Endothelial cell of umbilical vein (primary cell): ENCODE results near the gene PRKCSH. TPM values are rescaled to one million over a fixed set of nuclear protein-coding genes. Genes with fewer than 3 reads are reported as not detected.

Source experiments
- BruUV-seq: library from RNA; stranded (reverse); fragments of 400-500 nt; replicated peaks from 2 replicates; lab custom pipeline; 2021; lab: Mats Ljungman, UMichigan
- CTCF ChIA-PET: fragments of 300-600, 350-600 bp; sonication (Branson Sonifier 250); formaldehyde crosslinking; loops from one replicate; lab custom pipeline; 2021; ENCODE audit warnings: antibody characterized with exemption, inconsistent platforms; lab: Charles Lee
- POLR2A ChIA-PET: fragments of 300-600, 350-600 bp; sonication (Branson Sonifier 250); formaldehyde crosslinking; loops from one replicate; lab custom pipeline; 2021; ENCODE audit warnings: antibody characterized with exemption, inconsistent platforms; lab: Charles Lee
- DNase-seq: peaks from one replicate; pipeline ENCODE4 v3.0.0-alpha.2; 2011; ENCODE audit warnings: low read depth, low spot score
- FAIRE-seq: peaks from 2 replicates; lab custom pipeline; 2011; peaks lifted over from hg19 to GRCh38; lab: Jason Lieb, UNC
- H2AFZ ChIP-seq: 2 replicates; pipeline ENCODE4 v1.6.0; 2012; ENCODE audit warnings: low read depth, low read length, control low read depth, inconsistent platforms
- H3K27ac ChIP-seq: 2 replicates; pipeline ENCODE4 v1.5.1; 2011; ENCODE audit warnings: low read depth, mild to moderate bottlenecking, control low read depth, low read length, moderate library complexity; ENCODE audit not compliant: insufficient read depth
- H3K27me3 ChIP-seq, 2 experiments: 2 replicates each; pipeline versions ENCODE4 v1.6.0 to v1.6.1; 2011; ENCODE audit warnings: low read length in 2 of 2, mixed read lengths in 1 of 2; ENCODE audit not compliant: control insufficient read depth in 2 of 2, insufficient read depth in 2 of 2
- H3K36me3 ChIP-seq, 2 experiments: 2 replicates in 1 of 2; 3 replicates in 1 of 2; pipeline ENCODE4 v1.5.1; 2011; ENCODE audit warnings: low read length in 2 of 2, mild to moderate bottlenecking in 1 of 2, moderate library complexity in 1 of 2; ENCODE audit not compliant: control insufficient read depth in 2 of 2, insufficient read depth in 2 of 2; ENCODE audit errors: extremely low read depth in 1 of 2
- H3K4me1 ChIP-seq: 3 replicates; pipeline ENCODE4 v1.5.1; 2011; ENCODE audit warnings: mild to moderate bottlenecking, low read length; ENCODE audit not compliant: control insufficient read depth, insufficient read depth; ENCODE audit errors: extremely low read depth
- H3K4me2 ChIP-seq: 2 replicates; pipeline ENCODE4 v1.6.1; 2011; ENCODE audit warnings: low read length, control low read depth, mixed read lengths; ENCODE audit not compliant: insufficient read depth
- H3K4me3 ChIP-seq, 3 experiments: fragments of 200-600 bp in 1 of 3; sonication (generic), shearing (Covaris generic) in 1 of 3; replicated peaks in 1 of 3; 2 replicates each; pipeline ENCODE4 v1.5.1; 2011 to 2016; ENCODE audit warnings: control low read depth in 3 of 3, low read length in 3 of 3, mild to moderate bottlenecking in 2 of 3, inconsistent platforms in 1 of 3, low read depth in 1 of 3, moderate library complexity in 1 of 3; ENCODE audit not compliant: insufficient read depth in 1 of 3
- H3K79me2 ChIP-seq: 2 replicates; pipeline ENCODE4 v1.6.0; 2012; ENCODE audit warnings: low read length, inconsistent platforms; ENCODE audit not compliant: control insufficient read depth, insufficient read depth
- H3K9ac ChIP-seq: replicated peaks from 2 replicates; pipeline ENCODE3; 2011; ENCODE audit warnings: low read length, control low read depth; ENCODE audit not compliant: insufficient read depth; ENCODE audit errors: extremely low read depth
- H3K9me1 ChIP-seq: replicated peaks from 3 replicates; pipeline ENCODE4 v1.6.0; 2011; ENCODE audit warnings: mild to moderate bottlenecking, low read length; ENCODE audit not compliant: control insufficient read depth, insufficient read depth; ENCODE audit errors: extremely low read depth
- H3K9me3 ChIP-seq: replicated peaks from 2 replicates; pipeline ENCODE4 v1.5.1; 2012; ENCODE audit warnings: low read length, inconsistent platforms; ENCODE audit not compliant: control insufficient read depth, insufficient read depth
- H4K20me1 ChIP-seq: replicated peaks from 2 replicates; pipeline ENCODE3; 2011; ENCODE audit warnings: mild to moderate bottlenecking, low read length; ENCODE audit not compliant: control insufficient read depth, insufficient read depth; ENCODE audit errors: extremely low read depth
- CTCF ChIP-seq, 2 donors: IDR thresholded peaks; 1 replicate in 1 of 2; 2 replicates in 1 of 2; pipeline ENCODE4 v1.5.1; 2011; ENCODE audit warnings: low read length in 2 of 2, mild to moderate bottlenecking in 2 of 2, moderate library complexity in 2 of 2, control low read depth in 1 of 2, inconsistent platforms in 1 of 2, low read depth in 1 of 2; ENCODE audit not compliant: insufficient read depth in 1 of 2; ENCODE audit errors: extremely low read depth in 1 of 2
- EZH2 ChIP-seq: IDR thresholded peaks from 2 replicates; pipeline ENCODE4 v1.6.1; 2012; ENCODE audit warnings: borderline replicate concordance, low read depth, mild to moderate bottlenecking, moderate library complexity, low read length, inconsistent platforms; ENCODE audit not compliant: severe bottlenecking
- FOS ChIP-seq: IDR thresholded peaks from 2 replicates; pipeline ENCODE4 v1.6.1; 2011; ENCODE audit warnings: mild to moderate bottlenecking, low read length, moderate library complexity, borderline replicate concordance; ENCODE audit not compliant: insufficient read depth
- GATA2 ChIP-seq: IDR thresholded peaks from 2 replicates; pipeline ENCODE4 v1.7.0; 2011; ENCODE audit warnings: low read depth, mild to moderate bottlenecking, moderate library complexity, mixed read lengths, low read length; ENCODE audit not compliant: insufficient read length, insufficient read depth
- JUN ChIP-seq: IDR thresholded peaks from 2 replicates; pipeline ENCODE4 v1.6.1; 2011; ENCODE audit warnings: borderline replicate concordance, low read depth; ENCODE audit not compliant: insufficient read length, insufficient read depth
- MAX ChIP-seq: IDR thresholded peaks from 2 replicates; pipeline ENCODE4 v1.6.1; 2011; ENCODE audit not compliant: insufficient read depth, insufficient read length
- MYC ChIP-seq: IDR thresholded peaks from one replicate; pipeline ENCODE4 v1.6.1; 2011; ENCODE audit warnings: mild to moderate bottlenecking, low read depth, low read length
- POLR2A ChIP-seq: IDR thresholded peaks from 2 replicates; pipeline ENCODE4 v1.6.1; 2012; ENCODE audit warnings: low read depth, mild to moderate bottlenecking, control low read depth, low read length
- POLR2AphosphoS5 ChIP-seq: IDR thresholded peaks from 2 replicates; pipeline ENCODE4 v1.6.1; 2012; ENCODE audit warnings: low read depth, mild to moderate bottlenecking, control low read depth, low read length, moderate library complexity; ENCODE audit not compliant: insufficient read depth
- dilution Hi-C: fragments of 300-500 bp; cut with MboI; formaldehyde crosslinking; loops from one replicate; pipeline ENCODE4 v1.15.0; 2019; ENCODE audit warnings: low sequenced_read_pairs; ENCODE audit not compliant: extremely low pct_ligation_motif_present
- intact Hi-C: fragments of 100-400 bp; cut with micrococcal nuclease; formaldehyde crosslinking; loops from one replicate; pipeline ENCODE4 v1.10.0; 2022
- polyA plus RNA-seq, 4 experiments: library from polyadenylated mRNA; depleted of rRNA in 3 of 4; stranded (reverse) in 3 of 4; unstranded in 1 of 4; fragments of >200 nt; gene quantifications; 2 replicates each; pipeline versions ENCODE4 v1.2.1 to v1.2.3, GENCODE V29; 2011 to 2012; ENCODE audit warnings: missing spikeins in 1 of 4
- total RNA-seq: library from RNA; stranded (reverse); gene quantifications from 2 replicates; pipeline ENCODE4 v1.2.3, GENCODE V29; 2021

The PRKCSH gene
- total and polyA plus RNA-seq, 2 donors (not counting 3 experiments of a cell fraction or from before 2014, with no cell fraction given): 215 to 425 TPM

GRCh38 chr19:11489378-11489777 lies 53.9 kb downstream of the PRKCSH start:
- intact Hi-C loops (no loop called here), dilution Hi-C loops (no loop called here)
- ChIA-PET POLR2A (no interaction called here), CTCF (no interaction called here)
- Histone ChIP-seq H3K36me3 (no peaks in the 10 kb centered on the region), H3K9ac (no peak overlapping the region), H3K9me3 (no peaks in the 10 kb centered on the region), H3K79me2 (no peaks in the 10 kb centered on the region), H2AFZ (no peak overlapping the region), H3K4me2 (no peak overlapping the region), H4K20me1 (no peaks in the 10 kb centered on the region), H3K9me1 (no peaks in the 10 kb centered on the region), H3K4me3 (no peak overlapping the region), H3K27ac (no peak overlapping the region), H3K27me3 (no peaks in the 10 kb centered on the region), H3K4me1 (no peaks in the 10 kb centered on the region)
- DNase-seq: no peak
- no TSS peak for BruUV-seq
- no peak for FAIRE-seq
- TF ChIP-seq EZH2: no peak
- TF ChIP-seq POLR2A: no peak
- TF ChIP-seq FOS: no peak
- TF ChIP-seq JUN: no peak
- TF ChIP-seq CTCF (IDR thresholded peaks at IDR 0.05; ENCODE audit: extremely low read depth in 1 of 2, insufficient read depth in 1 of 2, low read depth in 1 of 2, low read length in 2 of 2): no peak
- no peak for TF ChIP-seq POLR2AphosphoS5
- no peak for TF ChIP-seq GATA2
- TF ChIP-seq MYC: no peak
- TF ChIP-seq MAX: no peak
